IMR-90 (cell line): Measurements from ENCODE around the gene ZFR. TPM values are rescaled to one million over a fixed set of nuclear protein-coding genes. Genes with fewer than 3 reads are reported as not detected.

Experiments used
- ATAC-seq: fragments of 200-7000 bp; cut with Tn5 transposase; 2 replicates; pipeline ENCODE4 v1.9.1; 2020; ENCODE audit warnings: low read depth, mild to moderate bottlenecking, moderate library complexity
- BruUV-seq: library from RNA; stranded (reverse); fragments of 400-500 nt; replicated peaks from 2 replicates; lab custom pipeline; 2021; lab: Mats Ljungman, UMichigan
- CTCF ChIA-PET: fragments of 300-600 bp; formaldehyde crosslinking; extraction: SDS; loops from one replicate; lab custom pipeline; 2021; ENCODE audit warnings: antibody characterized with exemption; lab: Yijun Ruan, JAX
- POLR2A ChIA-PET: fragments of 300-600 bp; sonication (Branson Sonifier 250); formaldehyde crosslinking; loops from one replicate; lab custom pipeline; 2022; ENCODE audit warnings: antibody characterized with exemption; ENCODE audit not compliant: unreplicated experiment; lab: Charles Lee
- DNase-seq: peaks from one replicate; pipeline ENCODE4 v3.0.0; 2013
- H2AFZ ChIP-seq: replicated peaks from 2 replicates; pipeline ENCODE3; 2013; ENCODE audit warnings: low read length, mild to moderate bottlenecking; ENCODE audit not compliant: poor library complexity
- H2AK5ac ChIP-seq: 2 replicates; pipeline ENCODE4 v1.6.1; 2013; ENCODE audit warnings: low read depth, low read length, inconsistent platforms
- H2AK9ac ChIP-seq: replicated peaks from 2 replicates; pipeline ENCODE3; 2013; ENCODE audit warnings: mild to moderate bottlenecking, low read depth, low read length, moderate library complexity; ENCODE audit not compliant: poor library complexity
- H2BK120ac ChIP-seq: 2 replicates; pipeline ENCODE4 v1.6.1; 2013; ENCODE audit warnings: low read depth, low read length, inconsistent platforms
- H2BK15ac ChIP-seq: 3 replicates; pipeline ENCODE4 v1.6.1; 2013; ENCODE audit warnings: low read depth, low read length, inconsistent platforms
- H2BK20ac ChIP-seq: 2 replicates; pipeline ENCODE4 v1.6.1; 2013; ENCODE audit warnings: low read depth, mild to moderate bottlenecking, inconsistent platforms, low read length, moderate library complexity
- H2BK5ac ChIP-seq: 2 replicates; pipeline ENCODE4 v1.6.1; 2013; ENCODE audit warnings: mild to moderate bottlenecking, low read depth, low read length, inconsistent platforms; ENCODE audit not compliant: poor library complexity, severe bottlenecking
- H3K14ac ChIP-seq: replicated peaks from 2 replicates; pipeline ENCODE4 v1.6.1; 2013; ENCODE audit warnings: low read depth, low read length, inconsistent platforms
- H3K18ac ChIP-seq: 2 replicates; pipeline ENCODE4 v1.6.1; 2013; ENCODE audit warnings: low read depth, low read length, control low read depth
- H3K23ac ChIP-seq: 2 replicates; pipeline ENCODE4 v1.6.1; 2013; ENCODE audit warnings: low read depth, low read length, inconsistent platforms
- H3K27ac ChIP-seq: 2 replicates; pipeline ENCODE4 v1.5.1; 2013; ENCODE audit warnings: mild to moderate bottlenecking, control low read depth, low read length; ENCODE audit not compliant: insufficient read depth
- H3K27me3 ChIP-seq: 2 replicates; pipeline ENCODE4 v1.6.1; 2013; ENCODE audit warnings: low read length; ENCODE audit not compliant: control insufficient read depth, insufficient read depth
- H3K36me3 ChIP-seq: 2 replicates; pipeline ENCODE4 v1.6.1; 2013; ENCODE audit warnings: low read length, mixed read lengths; ENCODE audit not compliant: control insufficient read depth, insufficient read depth
- H3K4ac ChIP-seq: 2 replicates; pipeline ENCODE4 v1.6.1; 2013; ENCODE audit warnings: low read depth, low read length, inconsistent platforms
- H3K4me1 ChIP-seq: 2 replicates; pipeline ENCODE4 v1.6.1; 2013; ENCODE audit warnings: low read length, mixed read lengths; ENCODE audit not compliant: control insufficient read depth, insufficient read depth
- H3K4me2 ChIP-seq: 2 replicates; pipeline ENCODE4 v1.6.1; 2013; ENCODE audit warnings: low read depth, mild to moderate bottlenecking, control low read depth, low read length, moderate library complexity
- H3K4me3 ChIP-seq: 2 replicates; pipeline ENCODE4 v1.5.1; 2013; ENCODE audit warnings: low read depth, mild to moderate bottlenecking, control low read depth, low read length, moderate library complexity; ENCODE audit not compliant: insufficient read depth
- H3K56ac ChIP-seq: 2 replicates; pipeline ENCODE4 v1.6.1; 2013; ENCODE audit warnings: low read length, inconsistent platforms; ENCODE audit not compliant: insufficient read depth; ENCODE audit errors: extremely low read depth
- H3K79me1 ChIP-seq, 2 experiments: 2 replicates each; pipeline ENCODE4 v1.6.1; 2013; ENCODE audit warnings: low read length in 2 of 2, inconsistent platforms in 1 of 2, low read depth in 1 of 2
- H3K9ac ChIP-seq: 2 replicates; pipeline ENCODE4 v1.6.1; 2013; ENCODE audit warnings: low read depth, low read length, control low read depth
- H3K9me1 ChIP-seq: 2 replicates; pipeline ENCODE4 v1.6.1; 2013; ENCODE audit warnings: low read length, inconsistent platforms; ENCODE audit not compliant: insufficient read depth
- H3K9me3 ChIP-seq: 2 replicates; pipeline ENCODE4 v1.6.1; 2013; ENCODE audit warnings: low read length; ENCODE audit not compliant: control insufficient read depth, insufficient read depth
- H4K20me1 ChIP-seq: 2 replicates; pipeline ENCODE4 v1.6.1; 2013; ENCODE audit warnings: low read length, inconsistent platforms; ENCODE audit not compliant: insufficient read depth
- H4K5ac ChIP-seq: 2 replicates; pipeline ENCODE4 v1.6.1; 2013; ENCODE audit warnings: mild to moderate bottlenecking, low read depth, low read length, control low read depth
- H4K8ac ChIP-seq, 2 experiments: 2 replicates each; pipeline ENCODE4 v1.6.1; 2013; ENCODE audit warnings: low read depth in 2 of 2, low read length in 2 of 2, control low read depth in 1 of 2, inconsistent platforms in 1 of 2
- H4K91ac ChIP-seq: 2 replicates; pipeline ENCODE4 v1.6.1; 2013; ENCODE audit warnings: low read depth, low read length, inconsistent platforms; ENCODE audit not compliant: insufficient read depth
- BHLHE40 ChIP-seq: fragments of 150-350 bp; IDR thresholded peaks from 2 replicates; pipeline ENCODE4 v1.6.1; 2016; ENCODE audit warnings: mild to moderate bottlenecking, low read depth, low read length
- CEBPB ChIP-seq: IDR thresholded peaks from 2 replicates; pipeline ENCODE4 v1.6.1; 2012; ENCODE audit warnings: low read depth, low read length, improper control_type of control experiment
- CHD1 ChIP-seq: IDR thresholded peaks from 2 replicates; pipeline ENCODE4 v1.6.1; 2012; ENCODE audit warnings: low read depth, low read length, improper control_type of control experiment
- FOS ChIP-seq: fragments of 150-350 bp; IDR thresholded peaks from 2 replicates; pipeline ENCODE4 v1.6.1; 2016; ENCODE audit warnings: low read depth, low read length
- MAFK ChIP-seq: IDR thresholded peaks from 2 replicates; pipeline ENCODE4 v1.6.1; 2012; ENCODE audit warnings: low read depth, low read length, improper control_type of control experiment
- MXI1 ChIP-seq: IDR thresholded peaks from 2 replicates; pipeline ENCODE4 v1.6.1; 2012; ENCODE audit warnings: low read depth, mild to moderate bottlenecking, low read length, moderate library complexity, borderline replicate concordance
- NFE2L2 ChIP-seq: fragments of 150-350 bp; IDR thresholded peaks from 2 replicates; pipeline ENCODE4 v1.6.1; 2016; ENCODE audit warnings: low read depth, mild to moderate bottlenecking, low read length
- POLR2A ChIP-seq: IDR thresholded peaks from 2 replicates; pipeline ENCODE4 v1.6.1; 2012; ENCODE audit warnings: mild to moderate bottlenecking, low read depth, low read length
- RAD21 ChIP-seq: IDR thresholded peaks from 2 replicates; pipeline ENCODE4 v1.6.1; 2012; ENCODE audit warnings: low read length, improper control_type of control experiment
- RCOR1 ChIP-seq: IDR thresholded peaks from 2 replicates; pipeline ENCODE4 v1.6.1; 2012; ENCODE audit warnings: mild to moderate bottlenecking, low read length, improper control_type of control experiment; ENCODE audit not compliant: insufficient replicate concordance
- RFX5 ChIP-seq: IDR thresholded peaks from 2 replicates; pipeline ENCODE4 v1.8.0; 2012; ENCODE audit warnings: low read depth, mild to moderate bottlenecking, low read length, moderate library complexity
- SMC3 ChIP-seq: fragments of 150-350 bp; IDR thresholded peaks from 2 replicates; pipeline ENCODE4 v1.6.1; 2016; ENCODE audit warnings: low read depth, mild to moderate bottlenecking, antibody characterized with exemption, low read length, moderate library complexity
- WGBS, 2 experiments: methylation state at CpG; one replicate each; pipeline versions ENCODE4 v1.1.5 to v1.1.7; 2013; ENCODE audit warnings: missing lambda C conversion rate in 2 of 2; ENCODE audit not compliant: insufficient read length in 1 of 2; ENCODE audit errors: extremely low coverage in 2 of 2; 5-methylcytosine and 5-hydroxymethylcytosine counted together
- dilution Hi-C: fragments of 300-500 bp; cut with HindIII; formaldehyde crosslinking; loops from one replicate; pipeline ENCODE4 v1.14.3; 2018; ENCODE audit warnings: low sequenced_read_pairs; ENCODE audit not compliant: unreplicated experiment
- in situ Hi-C: fragments of 300-500 bp; cut with MboI; formaldehyde crosslinking; loops from 3 replicates; pipeline ENCODE4 v1.14.3; 2019; ENCODE audit warnings: low sequenced_read_pairs, inconsistent platforms, mixed read lengths
- intact Hi-C: fragments of 100-400 bp; cut with micrococcal nuclease; formaldehyde crosslinking; loops from 2 replicates; pipeline ENCODE4 v1.10.0; 2022
- polyA plus RNA-seq, 3 experiments: library from polyadenylated mRNA; depleted of rRNA; stranded (reverse); fragments of >200 nt; gene quantifications; 2 replicates each; pipeline ENCODE4 v1.2.3, GENCODE V29; 2012; ENCODE audit warnings: low replicate concordance in 1 of 3
- total RNA-seq: library from RNA; depleted of rRNA; stranded (reverse); fragments of >200 nt; gene quantifications from 2 replicates; pipeline ENCODE4 v1.2.3, GENCODE V29; 2012
- TF ChIP-seq, protein P1 (sequence below): conservative IDR thresholded peaks from 2 replicates; pipeline ENCODE4 v1.5.1; 2012; ENCODE audit warnings: mild to moderate bottlenecking, low read depth, low read length, improper control_type of control experiment
- TF ChIP-seq, protein P2 (sequence below): fragments of 150-350 bp; IDR thresholded peaks from 2 replicates; pipeline ENCODE4 v1.6.1; 2017; ENCODE audit warnings: mild to moderate bottlenecking, antibody characterized with exemption, low read length, low read depth
- TF ChIP-seq, protein P3 (sequence below): fragments of 150-350 bp; IDR thresholded peaks from 2 replicates; pipeline ENCODE4 v1.6.1; 2016; ENCODE audit warnings: low read depth, mild to moderate bottlenecking, low read length, moderate library complexity, borderline replicate concordance

The ZFR gene
- total and polyA plus RNA-seq, 2 of the 4 experiments (the other 2 are of a cell fraction) = 30.4 to 81.4 TPM

DNA sequence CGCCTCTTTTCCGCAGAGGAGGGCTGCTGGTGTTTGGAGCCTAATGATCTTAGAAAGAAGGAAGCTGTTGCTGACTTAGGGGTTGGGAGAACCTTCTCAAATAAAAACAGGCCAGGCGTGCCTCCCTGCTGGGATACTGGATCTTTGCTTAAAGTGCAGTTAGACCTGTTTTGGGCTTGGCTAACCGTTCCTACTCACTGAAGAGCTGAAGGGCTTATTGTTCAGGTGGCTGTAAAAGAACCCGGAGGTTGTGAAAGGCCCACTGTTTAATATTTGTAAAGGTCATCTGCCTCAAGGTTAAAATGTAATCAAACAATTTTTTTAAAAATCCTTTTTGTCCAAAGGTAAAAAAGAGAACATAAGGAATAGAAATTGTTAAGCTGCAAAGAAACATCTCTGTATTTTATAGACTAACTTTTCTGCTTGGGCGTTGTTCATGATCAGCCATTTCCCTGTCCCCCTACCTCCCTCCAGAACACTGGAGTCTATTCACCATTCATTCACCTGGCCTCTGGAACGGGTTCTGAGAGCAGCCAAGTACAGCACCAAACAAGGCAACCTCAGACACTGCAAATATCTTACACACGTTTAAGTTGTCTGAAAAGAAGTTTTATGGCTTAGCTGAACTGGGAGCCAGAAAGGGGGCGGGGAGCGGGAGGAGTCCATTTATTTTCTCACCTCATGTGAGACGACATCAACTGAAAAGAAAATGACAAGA lies 113.2 kb downstream of the ZFR start:
- ChIA-PET CTCF (no interaction called here), POLR2A (no interaction called here)
- H4K8ac ChIP-seq = no peak overlapping the region
- H3K9me1 ChIP-seq = no peaks in the 10 kb centered on the region
- H2BK120ac ChIP-seq = no peak overlapping the region
- no peak overlapping the region for H3K23ac ChIP-seq
- no peaks in the 10 kb centered on the region for H3K36me3 ChIP-seq
- intact Hi-C loops = no loop called here
- no peak for ATAC-seq
- dilution Hi-C loops = no loop called here
- H3K79me1 ChIP-seq = no peaks in the 10 kb centered on the region
- H4K20me1 ChIP-seq = no peaks in the 10 kb centered on the region
- H3K56ac ChIP-seq = no peak overlapping the region
- H2AK9ac ChIP-seq = no peak overlapping the region
- TF ChIP-seq BHLHE40 (no peak), MAFK (no peak), POLR2A (no peak), CHD1 (no peak), MXI1 (no peak), NFE2L2 (no peak), RAD21 (no peak), RCOR1 (no peak), RFX5 (no peak), SMC3 (no peak), FOS (no peak), CEBPB (no peak)
- TF ChIP-seq, protein P1, sequence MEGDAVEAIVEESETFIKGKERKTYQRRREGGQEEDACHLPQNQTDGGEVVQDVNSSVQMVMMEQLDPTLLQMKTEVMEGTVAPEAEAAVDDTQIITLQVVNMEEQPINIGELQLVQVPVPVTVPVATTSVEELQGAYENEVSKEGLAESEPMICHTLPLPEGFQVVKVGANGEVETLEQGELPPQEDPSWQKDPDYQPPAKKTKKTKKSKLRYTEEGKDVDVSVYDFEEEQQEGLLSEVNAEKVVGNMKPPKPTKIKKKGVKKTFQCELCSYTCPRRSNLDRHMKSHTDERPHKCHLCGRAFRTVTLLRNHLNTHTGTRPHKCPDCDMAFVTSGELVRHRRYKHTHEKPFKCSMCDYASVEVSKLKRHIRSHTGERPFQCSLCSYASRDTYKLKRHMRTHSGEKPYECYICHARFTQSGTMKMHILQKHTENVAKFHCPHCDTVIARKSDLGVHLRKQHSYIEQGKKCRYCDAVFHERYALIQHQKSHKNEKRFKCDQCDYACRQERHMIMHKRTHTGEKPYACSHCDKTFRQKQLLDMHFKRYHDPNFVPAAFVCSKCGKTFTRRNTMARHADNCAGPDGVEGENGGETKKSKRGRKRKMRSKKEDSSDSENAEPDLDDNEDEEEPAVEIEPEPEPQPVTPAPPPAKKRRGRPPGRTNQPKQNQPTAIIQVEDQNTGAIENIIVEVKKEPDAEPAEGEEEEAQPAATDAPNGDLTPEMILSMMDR = no peak
- TF ChIP-seq, protein P2, sequence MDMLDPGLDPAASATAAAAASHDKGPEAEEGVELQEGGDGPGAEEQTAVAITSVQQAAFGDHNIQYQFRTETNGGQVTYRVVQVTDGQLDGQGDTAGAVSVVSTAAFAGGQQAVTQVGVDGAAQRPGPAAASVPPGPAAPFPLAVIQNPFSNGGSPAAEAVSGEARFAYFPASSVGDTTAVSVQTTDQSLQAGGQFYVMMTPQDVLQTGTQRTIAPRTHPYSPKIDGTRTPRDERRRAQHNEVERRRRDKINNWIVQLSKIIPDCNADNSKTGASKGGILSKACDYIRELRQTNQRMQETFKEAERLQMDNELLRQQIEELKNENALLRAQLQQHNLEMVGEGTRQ = no peak
- TF ChIP-seq, protein P3, sequence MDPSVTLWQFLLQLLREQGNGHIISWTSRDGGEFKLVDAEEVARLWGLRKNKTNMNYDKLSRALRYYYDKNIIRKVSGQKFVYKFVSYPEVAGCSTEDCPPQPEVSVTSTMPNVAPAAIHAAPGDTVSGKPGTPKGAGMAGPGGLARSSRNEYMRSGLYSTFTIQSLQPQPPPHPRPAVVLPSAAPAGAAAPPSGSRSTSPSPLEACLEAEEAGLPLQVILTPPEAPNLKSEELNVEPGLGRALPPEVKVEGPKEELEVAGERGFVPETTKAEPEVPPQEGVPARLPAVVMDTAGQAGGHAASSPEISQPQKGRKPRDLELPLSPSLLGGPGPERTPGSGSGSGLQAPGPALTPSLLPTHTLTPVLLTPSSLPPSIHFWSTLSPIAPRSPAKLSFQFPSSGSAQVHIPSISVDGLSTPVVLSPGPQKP = no peak
- no peak overlapping the region for H2AK5ac ChIP-seq
- no TSS peak for BruUV-seq
- no peaks in the 10 kb centered on the region for H3K27me3 ChIP-seq
- H4K5ac ChIP-seq = no peak overlapping the region
- no peak overlapping the region for H3K4me3 ChIP-seq
- no peak overlapping the region for H3K14ac ChIP-seq
- no peaks in the 10 kb centered on the region for H3K9me3 ChIP-seq
- no peak overlapping the region for H3K18ac ChIP-seq
- no peak overlapping the region for H2BK15ac ChIP-seq
- H2AFZ ChIP-seq = no peak overlapping the region
- no peak for DNase-seq
- no peak overlapping the region for H3K4me2 ChIP-seq
- H4K91ac ChIP-seq = no peak overlapping the region
- H3K4me1 ChIP-seq = peaks cover 1% of the 10 kb centered on the region; the same call in 1 of the 2 replicates
- H2BK5ac ChIP-seq = no peak overlapping the region
- in situ Hi-C loops = no loop called here
- H3K9ac ChIP-seq = no peak overlapping the region
- WGBS, 2 experiments = no CpG with 5 or more reads among the region's 11 CpGs
- H3K27ac ChIP-seq = no peak overlapping the region
- no peak overlapping the region for H2BK20ac ChIP-seq
- H3K4ac ChIP-seq = no peak overlapping the region
